Astrocyte (in vitro differentiated cells and primary cell): Measurements from ENCODE around the gene COA7. TPM values are rescaled to one million over a fixed set of nuclear protein-coding genes. Genes with fewer than 3 reads are reported as not detected.

Experiments
- DNase-seq: peaks from one replicate; pipeline ENCODE4 v3.0.0-alpha.2; 2010; ENCODE audit warnings: low read depth
- FAIRE-seq: peaks from 2 replicates; lab custom pipeline; 2011; peaks lifted over from hg19 to GRCh38; lab: Jason Lieb, UNC
- H2AFZ ChIP-seq: 2 replicates; pipeline ENCODE4 v1.6.0; 2012; ENCODE audit warnings: low read depth, low read length, inconsistent platforms
- H3K27ac ChIP-seq: 2 replicates; pipeline ENCODE4 v1.5.1; 2011; ENCODE audit warnings: low read depth, low read length, inconsistent platforms
- H3K27me3 ChIP-seq: 2 replicates; pipeline ENCODE4 v1.6.0; 2011; ENCODE audit warnings: low read length, inconsistent platforms; ENCODE audit not compliant: insufficient read depth
- H3K36me3 ChIP-seq: 2 replicates; pipeline ENCODE4 v1.5.1; 2011; ENCODE audit warnings: low read length, inconsistent platforms; ENCODE audit not compliant: insufficient read depth
- H3K4me1 ChIP-seq: 2 replicates; pipeline ENCODE4 v1.5.1; 2011; ENCODE audit warnings: low read length, inconsistent platforms; ENCODE audit not compliant: insufficient read depth
- H3K4me2 ChIP-seq: 2 replicates; pipeline ENCODE4 v1.6.0; 2012; ENCODE audit warnings: low read length, inconsistent platforms
- H3K4me3 ChIP-seq: 2 replicates; pipeline ENCODE4 v1.5.1; 2011; ENCODE audit warnings: low read depth, mild to moderate bottlenecking, low read length, inconsistent platforms; ENCODE audit not compliant: insufficient read depth
- H3K79me2 ChIP-seq: 2 replicates; pipeline ENCODE4 v1.6.0; 2012; ENCODE audit warnings: mild to moderate bottlenecking, low read length, inconsistent platforms; ENCODE audit not compliant: insufficient read depth
- H3K9ac ChIP-seq: 2 replicates; pipeline ENCODE4 v1.6.0; 2012; ENCODE audit warnings: mild to moderate bottlenecking, low read length, inconsistent platforms
- H3K9me3 ChIP-seq: 2 replicates; pipeline ENCODE4 v1.5.1; 2012; ENCODE audit warnings: low read depth, mild to moderate bottlenecking, low read length, inconsistent platforms; ENCODE audit not compliant: insufficient read depth
- H4K20me1 ChIP-seq: 2 replicates; pipeline ENCODE4 v1.6.0; 2012; ENCODE audit warnings: low read length, inconsistent platforms; ENCODE audit not compliant: insufficient read depth
- H3K27ac Mint-ChIP-seq: one replicate; pipeline ENCODE4 v1.8.0; 2021; ENCODE audit warnings: mild to moderate bottlenecking, mixed read lengths; ENCODE audit not compliant: unreplicated experiment
- H3K27me3 Mint-ChIP-seq: one replicate; pipeline ENCODE4 v1.8.0; 2021; ENCODE audit warnings: low read depth, mixed read lengths; ENCODE audit not compliant: unreplicated experiment
- H3K36me3 Mint-ChIP-seq: one replicate; pipeline ENCODE4 v1.8.0; 2021; ENCODE audit warnings: low read depth, mixed read lengths; ENCODE audit not compliant: unreplicated experiment
- H3K4me1 Mint-ChIP-seq: one replicate; pipeline ENCODE4 v1.8.0; 2021; ENCODE audit warnings: low read depth, mixed read lengths; ENCODE audit not compliant: unreplicated experiment
- H3K4me3 Mint-ChIP-seq: one replicate; pipeline ENCODE4 v1.8.0; 2021; ENCODE audit warnings: mild to moderate bottlenecking, moderate library complexity, mixed read lengths; ENCODE audit not compliant: unreplicated experiment
- H3K9me3 Mint-ChIP-seq: one replicate; pipeline ENCODE4 v1.8.0; 2021; ENCODE audit warnings: mild to moderate bottlenecking, mixed read lengths; ENCODE audit not compliant: unreplicated experiment
- CTCF ChIP-seq: IDR thresholded peaks from 2 replicates; pipeline ENCODE4 v1.5.1; 2011; ENCODE audit warnings: low read depth, mild to moderate bottlenecking, inconsistent platforms, low read length, moderate library complexity; ENCODE audit not compliant: insufficient read depth
- EZH2 ChIP-seq: IDR thresholded peaks from 2 replicates; pipeline ENCODE4 v1.6.1; 2012; ENCODE audit warnings: mild to moderate bottlenecking, low read length, inconsistent platforms; ENCODE audit not compliant: insufficient read depth
- total RNA-seq: library from RNA; stranded (reverse); gene quantifications from 2 replicates; pipeline ENCODE4 v1.2.1, GENCODE V29; 2021

The COA7 gene
- total RNA-seq, 1 donor from 2014 or later, result 18.4 TPM

- Histone ChIP-seq H3K9me3 (no peaks in the 10 kb centered on the region), H3K4me1 (no peaks in the 10 kb centered on the region), H2AFZ (no peak overlapping the region), H3K4me3 (no peak overlapping the region), H3K36me3 (peaks cover 19% of the 10 kb centered on the region), H3K79me2 (peaks cover 50% of the 10 kb centered on the region), H3K9ac (no peak overlapping the region), H3K27ac (no peak overlapping the region), H3K4me2 (no peak overlapping the region), H3K27me3 (no peaks in the 10 kb centered on the region), H4K20me1 (peaks cover 13% of the 10 kb centered on the region)
- TF ChIP-seq CTCF, result no peak
- no peak for TF ChIP-seq EZH2
- Mint-ChIP-seq H3K27ac (no peak overlapping the region), H3K4me3 (no peak overlapping the region), H3K36me3 (peaks cover 19% of the 10 kb centered on the region), H3K4me1 (peaks cover 2% of the 10 kb centered on the region), H3K9me3 (no peaks in the 10 kb centered on the region), H3K27me3 (no peaks in the 10 kb centered on the region)
- no peak for FAIRE-seq
- no peak for DNase-seq
These were observed 5.5 kb downstream of the COA7 start for GRCh38 chr1:52692697-52693096.

DNA sequence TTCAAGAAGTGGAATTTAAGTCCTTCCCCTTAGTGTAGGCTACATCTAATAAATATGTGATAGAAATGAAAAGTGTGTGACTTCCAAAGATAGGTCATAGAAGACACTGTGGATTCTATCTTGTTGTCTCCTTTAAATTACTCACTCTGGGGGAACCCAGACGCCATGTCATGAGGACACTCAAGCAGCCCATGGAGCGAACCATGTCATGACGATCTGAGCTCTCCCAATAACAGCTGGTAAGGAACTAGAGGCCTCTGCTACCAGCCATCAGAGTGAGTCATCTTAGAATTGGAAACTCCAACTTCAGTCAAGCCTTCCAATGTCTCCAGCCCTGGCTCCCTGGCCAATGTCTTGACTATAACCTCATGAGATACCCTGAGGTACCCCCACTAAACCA lies 6.3 kb downstream of the COA7 start:
- no peak overlapping the region for H3K4me2 ChIP-seq
- no peak overlapping the region for H3K4me3 ChIP-seq
- H3K4me3 Mint-ChIP-seq, result no peak overlapping the region
- FAIRE-seq (no peak), DNase-seq (no peak)
- peaks cover 19% of the 10 kb centered on the region for H3K36me3 Mint-ChIP-seq
- no peaks in the 10 kb centered on the region for H3K27me3 Mint-ChIP-seq
- H3K9ac ChIP-seq, result no peak overlapping the region
- TF ChIP-seq EZH2, result no peak
- TF ChIP-seq CTCF, result no peak
- H3K4me1 ChIP-seq, result no peaks in the 10 kb centered on the region
- no peaks in the 10 kb centered on the region for H3K9me3 ChIP-seq
- peaks cover 13% of the 10 kb centered on the region for H4K20me1 ChIP-seq
- no peaks in the 10 kb centered on the region for H3K27me3 ChIP-seq
- H3K9me3 Mint-ChIP-seq, result no peaks in the 10 kb centered on the region
- peaks cover 27% of the 10 kb centered on the region for H3K36me3 ChIP-seq
- H2AFZ ChIP-seq, result no peak overlapping the region
- peaks cover 2% of the 10 kb centered on the region for H3K4me1 Mint-ChIP-seq
- peaks cover 42% of the 10 kb centered on the region for H3K79me2 ChIP-seq
- H3K27ac Mint-ChIP-seq, result no peak overlapping the region
- H3K27ac ChIP-seq, result no peak overlapping the region

DNA sequence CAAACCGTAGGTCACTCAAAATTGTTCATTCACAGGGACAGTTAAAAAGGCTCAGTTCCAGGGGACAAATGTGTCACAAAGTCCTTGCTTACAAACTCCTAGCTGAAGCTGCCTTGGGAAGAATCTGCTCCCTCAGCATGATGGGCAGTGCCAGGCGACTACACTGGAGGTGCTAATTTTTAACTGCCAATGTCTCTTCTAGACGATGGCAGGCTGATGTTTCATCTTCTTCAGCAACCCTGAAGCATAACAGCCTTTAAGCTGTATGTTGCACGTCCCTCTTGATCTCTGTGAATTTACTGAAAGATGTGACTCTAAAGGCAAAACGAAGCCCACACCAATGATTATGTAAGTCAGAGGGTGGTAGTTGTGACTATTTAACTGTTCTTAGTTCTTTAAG lies 11.3 kb downstream of the COA7 start:
- TF ChIP-seq CTCF, result no peak
- TF ChIP-seq EZH2, result no peak
- no peaks in the 10 kb centered on the region for H3K79me2 ChIP-seq
- no peak overlapping the region for H3K27ac Mint-ChIP-seq
- DNase-seq (no peak), FAIRE-seq (no peak)
- H3K9me3 ChIP-seq, result no peaks in the 10 kb centered on the region
- no peaks in the 10 kb centered on the region for H4K20me1 ChIP-seq
- no peak overlapping the region for H3K4me3 ChIP-seq
- no peak overlapping the region for H3K27ac ChIP-seq
- H3K27me3 ChIP-seq, result no peaks in the 10 kb centered on the region
- H3K4me3 Mint-ChIP-seq, result no peak overlapping the region
- no peak overlapping the region for H2AFZ ChIP-seq
- no peaks in the 10 kb centered on the region for H3K27me3 Mint-ChIP-seq
- peaks cover 4% of the 10 kb centered on the region for H3K36me3 Mint-ChIP-seq
- H3K4me2 ChIP-seq, result no peak overlapping the region
- no peaks in the 10 kb centered on the region for H3K9me3 Mint-ChIP-seq
- H3K4me1 Mint-ChIP-seq, result no peaks in the 10 kb centered on the region
- peaks cover 25% of the 10 kb centered on the region for H3K36me3 ChIP-seq
- H3K9ac ChIP-seq, result no peak overlapping the region
- no peaks in the 10 kb centered on the region for H3K4me1 ChIP-seq
